ENCODE results near the gene MCAM. TPM values are rescaled to one million over a fixed set of nuclear protein-coding genes. Genes with fewer than 3 reads are reported as not detected.

Gene MCAM
- total and polyA plus RNA-seq, 2 experiments from 2014 or later = 8.6 to 40.4 TPM

- H3K36me3 ChIP-seq (ENCODE audit: low read depth) = peaks cover 39% of the 10 kb centered on the region
- in situ Hi-C loops (cut with MboI) = no loop called here
- H3K9ac ChIP-seq = no peak overlapping the region
- no peaks in the 10 kb centered on the region for H3K4me1 ChIP-seq (ENCODE audit: insufficient read depth)
- no peaks in the 10 kb centered on the region for H3K9me2 ChIP-seq (ENCODE audit: insufficient read depth)
- 58 to 59% methylated on average over 3 of the region's 3 CpGs for WGBS, 2 experiments (ENCODE audit: low coverage in 1 of 2, low lambda C conversion rate in 2 of 2, missing lambda C conversion rate in 2 of 2)
- H3F3A ChIP-seq (ENCODE audit: insufficient read depth) = no peaks in the 10 kb centered on the region
- no peaks in the 10 kb centered on the region for H3K79me2 ChIP-seq (ENCODE audit: insufficient read depth)
- no peaks in the 10 kb centered on the region for H3K27me3 ChIP-seq (replicated peaks; ENCODE audit: insufficient read depth)
- no peak overlapping the region for H3K4me2 ChIP-seq (ENCODE audit: unreplicated experiment)
- DNase-seq = peak; percentile 39
- H3K27ac ChIP-seq = no peak overlapping the region
- H2AFZ ChIP-seq = no peak overlapping the region
- no peaks in the 10 kb centered on the region for H4K20me1 ChIP-seq (ENCODE audit: insufficient read depth)
- no peak for TF ChIP-seq EZH2 (IDR thresholded peaks at IDR 0.05; ENCODE audit: insufficient read depth, poor library complexity, severe bottlenecking)
- no peak overlapping the region for H3K4me3 ChIP-seq
- no peaks in the 10 kb centered on the region for H3K9me3 ChIP-seq (ENCODE audit: low read depth)
These were observed 21.8 kb downstream of the MCAM start for GRCh38 chr11:119295178-119295577.

- in situ Hi-C loops (cut with MboI) = no loop called here
- Histone ChIP-seq H3K27ac (no peak overlapping the region), H3K4me3 (no peak overlapping the region), H4K20me1 (ENCODE audit: insufficient read depth) (no peaks in the 10 kb centered on the region), H2AFZ (no peak overlapping the region), H3K9me3 (ENCODE audit: low read depth) (no peaks in the 10 kb centered on the region), H3F3A (ENCODE audit: insufficient read depth) (no peaks in the 10 kb centered on the region), H3K9me2 (ENCODE audit: insufficient read depth) (no peaks in the 10 kb centered on the region), H3K4me2 (ENCODE audit: unreplicated experiment) (no peak overlapping the region), H3K4me1 (ENCODE audit: insufficient read depth) (no peaks in the 10 kb centered on the region), H3K27me3 (replicated peaks; ENCODE audit: insufficient read depth) (no peaks in the 10 kb centered on the region), H3K9ac (no peak overlapping the region), H3K79me2 (ENCODE audit: insufficient read depth) (no peaks in the 10 kb centered on the region), H3K36me3 (ENCODE audit: low read depth) (peaks cover 25% of the 10 kb centered on the region)
- 100% methylated on average over 3 of the region's 3 CpGs for WGBS, 2 experiments (ENCODE audit: low coverage in 1 of 2, low lambda C conversion rate in 2 of 2, missing lambda C conversion rate in 2 of 2)
- no peak for DNase-seq
- no peak for TF ChIP-seq EZH2phosphoT487 (IDR thresholded peaks at IDR 0.05; ENCODE audit: insufficient read depth, low read depth)
- TF ChIP-seq EZH2 (IDR thresholded peaks at IDR 0.05; ENCODE audit: insufficient read depth, poor library complexity, severe bottlenecking) = no peak
These were observed 23.5 kb downstream of the MCAM start for GRCh38 chr11:119293461-119293860.

GRCh38 chr11:119290894-119291497, 25.9 kb downstream of the MCAM start:
- peaks cover 27% of the 10 kb centered on the region for H3K36me3 ChIP-seq (ENCODE audit: low read depth)
- H3K27ac ChIP-seq = no peak overlapping the region
- WGBS, 2 experiments (ENCODE audit: low coverage in 1 of 2, low lambda C conversion rate in 2 of 2, missing lambda C conversion rate in 2 of 2) = 96 to 98% methylated on average over 10 of the region's 10 CpGs

GRCh38 chr11:119288219-119288618, 28.7 kb downstream of the MCAM start:
- Histone ChIP-seq H3K4me2 (ENCODE audit: unreplicated experiment) (no peak overlapping the region), H3K36me3 (ENCODE audit: low read depth) (peaks cover 35% of the 10 kb centered on the region), H3K4me1 (ENCODE audit: insufficient read depth) (no peaks in the 10 kb centered on the region), H3K9me3 (ENCODE audit: low read depth) (no peaks in the 10 kb centered on the region), H3K27me3 (replicated peaks; ENCODE audit: insufficient read depth) (no peaks in the 10 kb centered on the region), H3K9me2 (ENCODE audit: insufficient read depth) (no peaks in the 10 kb centered on the region), H3K9ac (no peak overlapping the region), H3K79me2 (ENCODE audit: insufficient read depth) (0 out of 2 replicates have a peak, but pooled peaks cover 4% of the 10 kb centered on the region), H3K27ac (no peak overlapping the region), H3F3A (ENCODE audit: insufficient read depth) (no peaks in the 10 kb centered on the region), H2AFZ (no peak overlapping the region), H4K20me1 (ENCODE audit: insufficient read depth) (no peaks in the 10 kb centered on the region), H3K4me3 (no peak overlapping the region)
- TF ChIP-seq EZH2 (IDR thresholded peaks at IDR 0.05; ENCODE audit: insufficient read depth, poor library complexity, severe bottlenecking) (no peak), EZH2phosphoT487 (IDR thresholded peaks at IDR 0.05; ENCODE audit: insufficient read depth, low read depth) (no peak)
- 92 to 96% methylated on average over 3 of the region's 3 CpGs for WGBS, 2 experiments (ENCODE audit: low coverage in 1 of 2, low lambda C conversion rate in 2 of 2, missing lambda C conversion rate in 2 of 2)
- no peak for DNase-seq
- in situ Hi-C loops (cut with MboI) = no loop called here

More at GRCh38 chr11:119290894-119291497, 25.9 kb downstream of the MCAM start:
- H3K4me1 ChIP-seq (ENCODE audit: insufficient read depth) = no peaks in the 10 kb centered on the region
- peak; percentile 27 for DNase-seq
- no peak overlapping the region for H3K9ac ChIP-seq
- H3K4me2 ChIP-seq (ENCODE audit: unreplicated experiment) = no peak overlapping the region
- no peaks in the 10 kb centered on the region for H3K9me2 ChIP-seq (ENCODE audit: insufficient read depth)
- no peaks in the 10 kb centered on the region for H3F3A ChIP-seq (ENCODE audit: insufficient read depth)
- in situ Hi-C loops (cut with MboI) = no loop called here
- H3K9me3 ChIP-seq (ENCODE audit: low read depth) = no peaks in the 10 kb centered on the region
- no peak for TF ChIP-seq EZH2 (IDR thresholded peaks at IDR 0.05; ENCODE audit: insufficient read depth, poor library complexity, severe bottlenecking)
- no peaks in the 10 kb centered on the region for H3K79me2 ChIP-seq (ENCODE audit: insufficient read depth)
- H4K20me1 ChIP-seq (ENCODE audit: insufficient read depth) = no peaks in the 10 kb centered on the region
- H3K27me3 ChIP-seq (replicated peaks; ENCODE audit: insufficient read depth) = no peaks in the 10 kb centered on the region
- no peak overlapping the region for H3K4me3 ChIP-seq
- no peak overlapping the region for H2AFZ ChIP-seq

- 97% methylated on average over 9 of the region's 9 CpGs for WGBS, 2 experiments (ENCODE audit: low coverage in 1 of 2, low lambda C conversion rate in 2 of 2, missing lambda C conversion rate in 2 of 2)
- H3K9ac ChIP-seq = no peak overlapping the region
- no peak for TF ChIP-seq EZH2 (IDR thresholded peaks at IDR 0.05; ENCODE audit: insufficient read depth, poor library complexity, severe bottlenecking)
- no peak for TF ChIP-seq EZH2phosphoT487 (IDR thresholded peaks at IDR 0.05; ENCODE audit: insufficient read depth, low read depth)
- no peaks in the 10 kb centered on the region for H3K27me3 ChIP-seq (replicated peaks; ENCODE audit: insufficient read depth)
- no peak overlapping the region for H3K4me2 ChIP-seq (ENCODE audit: unreplicated experiment)
- H3K27ac ChIP-seq = no peak overlapping the region
- H2AFZ ChIP-seq = no peak overlapping the region
- no peak overlapping the region for H3K4me3 ChIP-seq
- no peaks in the 10 kb centered on the region for H3F3A ChIP-seq (ENCODE audit: insufficient read depth)
- no peak for DNase-seq
- in situ Hi-C loops (cut with MboI) = no loop called here
- no peaks in the 10 kb centered on the region for H3K4me1 ChIP-seq (ENCODE audit: insufficient read depth)
- H3K36me3 ChIP-seq (ENCODE audit: low read depth) = peaks cover 25% of the 10 kb centered on the region
- no peaks in the 10 kb centered on the region for H3K9me2 ChIP-seq (ENCODE audit: insufficient read depth)
- H3K9me3 ChIP-seq (ENCODE audit: low read depth) = no peaks in the 10 kb centered on the region
- H3K79me2 ChIP-seq (ENCODE audit: insufficient read depth) = 0 out of 2 replicates have a peak, but pooled peaks cover 4% of the 10 kb centered on the region
- H4K20me1 ChIP-seq (ENCODE audit: insufficient read depth) = no peaks in the 10 kb centered on the region
These were observed 31.5 kb downstream of the MCAM start for GRCh38 chr11:119285431-119285830.
